ENCODE measurements around the gene CEP112.

The CEP112 gene

GRCh38 chr17:66221755-66222530 lies 30.0 kb upstream of the CEP112 start:
- no peak for DNase-seq (ENCODE audit: low read depth)
- no peak overlapping the region for H3K4me3 ChIP-seq (ENCODE audit: low read depth, low read length)
- no peak for TF ChIP-seq CTCF (IDR thresholded peaks at IDR 0.05; ENCODE audit: low read depth, low read length, missing control alignments)
- in situ Hi-C loops (cut with HindIII; ENCODE audit: low sequenced_read_pairs): no loop called here

- H3K4me3 ChIP-seq (ENCODE audit: low read depth, low read length): no peak overlapping the region
- in situ Hi-C loops (cut with HindIII; ENCODE audit: low sequenced_read_pairs): no loop called here
- no peak for TF ChIP-seq CTCF (IDR thresholded peaks at IDR 0.05; ENCODE audit: low read depth, low read length, missing control alignments)
- no peak for DNase-seq (ENCODE audit: low read depth)
Observed at GRCh38 chr17:66221343-66221742, 29.4 kb upstream of the CEP112 start.

DNA sequence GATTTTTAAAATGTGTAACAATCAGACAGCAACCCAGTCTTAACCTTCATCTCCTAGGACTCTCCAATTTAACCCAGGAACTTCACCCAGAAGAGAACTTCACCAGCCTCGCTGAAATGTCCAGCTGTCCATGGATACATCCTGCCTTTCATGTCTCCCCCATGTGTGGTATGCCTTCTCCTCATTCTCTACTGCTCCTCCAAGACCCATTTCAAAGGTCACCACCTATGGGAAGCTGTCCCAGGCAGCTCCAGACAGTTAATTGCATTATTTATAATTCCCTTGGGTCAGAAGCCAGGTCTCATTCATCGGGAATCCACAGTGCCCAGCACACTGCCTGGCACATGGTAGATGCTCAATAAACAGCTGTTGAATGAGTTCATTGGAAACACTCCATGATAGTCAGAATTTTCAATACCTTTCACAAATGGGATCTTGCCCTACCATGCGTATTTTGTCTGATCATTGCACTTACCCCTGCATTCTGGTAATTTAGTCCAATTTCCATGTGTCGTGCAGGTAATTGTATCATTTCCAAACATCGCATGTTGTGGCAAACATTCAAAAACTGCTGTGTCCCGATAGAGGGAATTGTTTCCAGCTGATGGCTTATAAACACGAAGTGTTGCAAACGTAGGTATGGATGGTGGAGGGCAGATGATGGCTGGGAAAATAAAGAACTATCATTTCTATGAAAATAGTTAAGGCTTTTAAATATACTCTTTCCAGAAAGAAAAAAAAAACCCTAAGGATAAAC lies 28.3 kb upstream of the CEP112 start:
- no peak for TF ChIP-seq CTCF (IDR thresholded peaks at IDR 0.05; ENCODE audit: low read depth, low read length, missing control alignments)
- in situ Hi-C loops (cut with HindIII; ENCODE audit: low sequenced_read_pairs): no loop called here
- no peak overlapping the region for H3K4me3 ChIP-seq (ENCODE audit: low read depth, low read length)
- DNase-seq (ENCODE audit: low read depth): no peak

DNA sequence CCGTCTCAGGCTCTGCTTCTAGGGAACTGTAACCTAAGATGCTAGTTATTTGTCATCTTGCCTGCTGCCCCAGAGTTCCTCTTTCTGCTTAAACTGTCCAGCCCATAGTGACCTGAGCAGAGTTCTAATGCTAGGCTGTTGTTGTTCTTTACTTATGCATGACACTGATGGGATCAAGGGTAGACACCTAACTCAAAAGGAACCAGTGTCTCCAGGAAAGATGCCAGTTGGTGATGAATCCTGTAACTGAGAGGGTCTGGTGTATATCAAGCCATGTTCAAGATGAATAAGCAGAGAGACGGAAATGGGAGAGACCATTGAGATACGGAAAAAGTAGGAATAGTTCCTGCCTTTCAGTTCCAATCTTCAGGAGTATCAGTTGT lies 23.6 kb upstream of the CEP112 start:
- H3K4me3 ChIP-seq (ENCODE audit: low read depth, low read length): no peak overlapping the region
- no peak for TF ChIP-seq CTCF (IDR thresholded peaks at IDR 0.05; ENCODE audit: low read depth, low read length, missing control alignments)
- in situ Hi-C loops (cut with HindIII; ENCODE audit: low sequenced_read_pairs): no loop called here
- no peak for DNase-seq (ENCODE audit: low read depth)

DNA sequence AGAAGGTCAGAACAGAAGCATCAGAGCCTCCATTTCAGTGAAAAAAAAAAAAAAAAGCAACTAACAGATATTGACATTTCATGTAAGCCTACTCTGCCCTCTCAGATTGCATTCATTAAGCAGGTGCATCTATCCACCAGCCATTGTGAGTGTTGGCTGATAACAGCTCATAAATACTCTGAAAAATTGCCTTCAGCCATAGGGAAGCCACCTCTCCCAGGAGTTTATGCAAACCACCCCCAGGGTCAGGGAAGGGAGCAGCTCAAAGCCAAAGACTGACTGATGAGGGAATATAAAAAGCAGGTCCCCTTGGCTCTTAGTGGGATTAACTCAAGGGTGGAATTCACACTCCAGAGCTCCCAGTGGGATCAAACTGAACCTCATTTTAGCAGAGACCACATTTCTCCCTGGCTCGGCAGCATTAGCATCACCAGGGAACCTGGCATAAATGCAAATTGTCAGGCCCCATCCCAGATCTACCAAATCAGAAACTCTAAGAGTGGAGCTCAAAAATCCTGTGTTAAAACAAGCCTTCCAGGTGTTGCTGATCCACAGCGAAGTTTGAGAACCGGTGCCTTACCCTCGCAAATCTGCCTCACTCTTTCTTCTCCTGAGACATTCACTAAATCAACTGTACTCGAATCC lies 23.1 kb upstream of the CEP112 start:
- no peak for TF ChIP-seq CTCF (IDR thresholded peaks at IDR 0.05; ENCODE audit: low read depth, low read length, missing control alignments)
- DNase-seq (ENCODE audit: low read depth): no peak
- H3K4me3 ChIP-seq (ENCODE audit: low read depth, low read length): no peak overlapping the region
- in situ Hi-C loops (cut with HindIII; ENCODE audit: low sequenced_read_pairs): no loop called here

DNA sequence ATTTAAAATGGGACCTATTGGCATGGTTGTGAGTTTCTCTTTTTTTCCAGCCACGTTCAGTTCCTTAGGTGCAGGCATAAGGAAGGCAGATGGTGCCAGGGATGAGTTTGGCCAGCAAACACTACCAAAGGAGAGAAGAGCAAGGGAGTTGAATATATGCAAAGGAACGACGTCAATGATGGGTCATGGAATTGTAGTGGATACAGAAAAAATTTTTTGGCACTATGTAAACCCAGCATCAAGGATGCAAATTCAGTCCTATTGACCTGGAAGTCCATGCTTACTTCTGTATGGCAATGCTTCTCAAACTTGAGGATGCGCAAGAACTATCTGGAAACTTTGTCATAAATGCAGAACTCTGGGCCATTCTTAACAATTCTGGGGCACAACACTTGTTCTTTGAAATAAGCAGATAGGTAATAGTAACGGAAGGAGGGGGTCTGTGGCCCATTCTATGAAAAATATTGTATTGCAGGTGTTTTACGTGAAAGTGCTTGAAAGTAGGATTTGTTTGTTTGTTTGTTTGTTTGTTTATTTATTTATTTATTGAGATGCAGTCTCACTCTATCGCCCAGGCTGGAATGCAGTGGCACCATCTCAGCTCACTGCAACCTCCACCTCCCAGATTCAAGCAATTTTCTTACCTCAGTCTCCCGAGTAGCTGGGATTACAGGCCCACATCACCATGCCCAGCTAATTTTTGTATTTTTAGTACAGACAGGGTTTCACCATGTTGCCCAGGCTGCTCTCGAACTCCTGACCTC lies 19.3 kb upstream of the CEP112 start:
- no peak for TF ChIP-seq CTCF (IDR thresholded peaks at IDR 0.05; ENCODE audit: low read depth, low read length, missing control alignments)
- H3K4me3 ChIP-seq (ENCODE audit: low read depth, low read length): no peak overlapping the region
- in situ Hi-C loops (cut with HindIII; ENCODE audit: low sequenced_read_pairs): no loop called here
- DNase-seq (ENCODE audit: low read depth): no peak

Measured in astrocyte of the cerebellum (primary cell).